Central memory CD8-positive, alpha-beta T cell (primary cell): ENCODE measurements around the gene GIMAP6.
"Not testable (repeated sequence)": the region's sequence is repeated elsewhere in the genome, so short reads cannot be mapped to it uniquely, and the experiment has no call there.

Experiments
- ATAC-seq: fragments of 150-1000 bp; cut with Tn5 transposase; replicated peaks from 2 replicates; pipeline ENCODE4 v1.10.0; 2022; ENCODE audit warnings: mild to moderate bottlenecking, moderate FRiP score, moderate number of reproducible peaks; ENCODE audit not compliant: poor library complexity, severe bottlenecking; ENCODE audit errors: extremely low read depth
- DNase-seq, 2 donors: peaks; one replicate each; pipeline ENCODE4 v3.0.0; 2021; ENCODE audit warnings: low spot score in 2 of 2
- H3K27ac Mint-ChIP-seq: one replicate; pipeline ENCODE4 v1.8.0; 2022; ENCODE audit warnings: low read depth, mild to moderate bottlenecking, moderate library complexity, mixed read lengths
- H3K27me3 Mint-ChIP-seq: one replicate; pipeline ENCODE4 v1.8.0; 2022; ENCODE audit warnings: mixed read lengths
- H3K36me3 Mint-ChIP-seq: one replicate; pipeline ENCODE4 v1.8.0; 2022; ENCODE audit warnings: mild to moderate bottlenecking, moderate library complexity, mixed read lengths; ENCODE audit not compliant: insufficient read depth
- H3K4me1 Mint-ChIP-seq: one replicate; pipeline ENCODE4 v1.8.0; 2022; ENCODE audit warnings: mixed read lengths
- H3K4me3 Mint-ChIP-seq: one replicate; pipeline ENCODE4 v1.8.0; 2022; ENCODE audit warnings: mild to moderate bottlenecking, moderate library complexity, mixed read lengths
- H3K9me3 Mint-ChIP-seq: one replicate; pipeline ENCODE4 v1.8.0; 2022; ENCODE audit warnings: mixed read lengths

GIMAP6 gene

GRCh38 chr7:150631084-150631826 is 930 bp downstream of the GIMAP6 start:
- Mint-ChIP-seq H3K9me3 (peaks cover 4% of the 10 kb centered on the region), H3K36me3 (peaks cover 49% of the 10 kb centered on the region), H3K4me1 (peaks cover 76% of the 10 kb centered on the region), H3K4me3 (peak overlapping the region; percentile 88), H3K27ac (peak overlapping the region; percentile 90), H3K27me3 (no peaks in the 10 kb centered on the region)
- DNase-seq (no peak), ATAC-seq (peak; percentile 65)

DNA sequence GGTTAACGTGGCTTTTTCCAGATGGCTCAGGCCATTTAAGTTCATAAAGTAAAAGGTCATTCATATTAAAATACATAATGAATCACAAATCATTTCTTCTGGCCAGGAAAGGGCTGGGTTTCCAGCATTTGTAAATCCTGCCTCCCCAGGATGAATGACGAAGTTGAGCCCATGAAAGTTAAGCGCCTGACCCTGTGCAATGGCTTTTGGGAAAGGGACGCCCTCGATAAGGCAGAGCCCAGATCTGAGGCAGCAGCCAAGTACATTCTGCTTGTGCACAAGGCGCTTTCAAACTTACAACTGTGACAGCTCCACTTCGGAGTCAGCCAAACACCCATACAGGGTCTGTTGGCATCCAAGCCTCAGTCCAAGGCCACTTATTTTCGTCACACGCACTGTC is 2.8 kb downstream of the GIMAP6 start:
- ATAC-seq (no peak), DNase-seq (no peak)
- peaks cover 74% of the 10 kb centered on the region for H3K4me1 Mint-ChIP-seq
- peaks cover 53% of the 10 kb centered on the region for H3K36me3 Mint-ChIP-seq
- peak overlapping the region; percentile 90 for H3K27ac Mint-ChIP-seq
- H3K4me3 Mint-ChIP-seq: peak overlapping the region; percentile 88
- H3K27me3 Mint-ChIP-seq: no peaks in the 10 kb centered on the region
- no peaks in the 10 kb centered on the region for H3K9me3 Mint-ChIP-seq

DNA sequence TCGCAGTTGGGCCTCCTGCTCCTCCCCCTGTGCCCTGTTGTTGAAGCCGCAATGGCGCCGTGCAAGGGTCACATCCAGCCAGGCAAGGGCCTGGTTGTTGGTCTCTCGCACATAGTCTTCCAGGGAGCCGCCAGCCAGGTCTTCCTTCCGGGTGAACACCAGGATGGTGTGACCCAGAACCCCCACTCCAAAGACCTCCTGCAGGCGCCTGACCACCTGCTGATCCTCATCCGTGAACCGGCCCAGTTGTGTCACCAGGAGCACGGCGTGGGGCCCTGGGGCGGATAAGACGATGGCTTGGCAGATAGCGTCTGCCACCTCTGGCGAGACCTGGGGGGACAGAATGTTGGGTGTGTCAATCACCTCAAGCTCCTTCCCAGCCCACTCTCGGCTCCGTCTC is 4.2 kb downstream of the GIMAP6 start:
- Mint-ChIP-seq H3K4me3 (peak overlapping the region; percentile 88), H3K36me3 (peaks cover 52% of the 10 kb centered on the region), H3K27me3 (no peaks in the 10 kb centered on the region), H3K4me1 (peaks cover 70% of the 10 kb centered on the region), H3K9me3 (no peaks in the 10 kb centered on the region), H3K27ac (peak overlapping the region; percentile 74)
- ATAC-seq (no peak), DNase-seq (no peak)

DNA sequence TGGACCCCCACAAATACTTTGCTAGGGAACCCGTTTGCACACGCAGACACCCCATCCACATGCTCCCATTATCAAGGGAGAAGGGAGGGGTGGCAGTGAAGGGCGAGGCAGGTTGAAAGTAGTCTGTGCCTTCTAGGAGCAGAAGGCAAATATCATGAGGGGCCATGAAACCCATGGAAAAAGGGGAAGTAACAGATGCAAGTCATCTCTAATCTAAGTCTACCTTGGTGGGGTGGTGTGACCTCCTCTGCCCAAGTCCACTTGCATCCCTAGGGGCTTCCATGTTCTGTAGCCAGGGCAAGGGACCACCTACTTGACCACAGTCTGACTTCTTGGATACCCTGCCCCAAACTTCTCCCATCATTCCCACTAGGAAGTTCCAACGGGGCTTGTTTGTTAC is 5.5 kb downstream of the GIMAP6 start:
- Mint-ChIP-seq H3K27ac (peak overlapping the region; percentile 65), H3K36me3 (peaks cover 50% of the 10 kb centered on the region), H3K4me3 (no peak overlapping the region)

GRCh38 chr7:150621376-150621775 is 10.8 kb downstream of the GIMAP6 start:
- Mint-ChIP-seq H3K27ac (no peak overlapping the region), H3K36me3 (peaks cover 11% of the 10 kb centered on the region), H3K4me3 (no peak overlapping the region), H3K27me3 (no peaks in the 10 kb centered on the region), H3K9me3 (no peaks in the 10 kb centered on the region), H3K4me1 (peaks cover 38% of the 10 kb centered on the region)
- DNase-seq (no peak), ATAC-seq (no peak)

More for the DNA sequence above, 5.5 kb downstream of the GIMAP6 start:
- ATAC-seq: no peak
- H3K27me3 Mint-ChIP-seq: no peaks in the 10 kb centered on the region
- no peak for DNase-seq
- H3K9me3 Mint-ChIP-seq: no peaks in the 10 kb centered on the region
- H3K4me1 Mint-ChIP-seq: peaks cover 60% of the 10 kb centered on the region

DNA sequence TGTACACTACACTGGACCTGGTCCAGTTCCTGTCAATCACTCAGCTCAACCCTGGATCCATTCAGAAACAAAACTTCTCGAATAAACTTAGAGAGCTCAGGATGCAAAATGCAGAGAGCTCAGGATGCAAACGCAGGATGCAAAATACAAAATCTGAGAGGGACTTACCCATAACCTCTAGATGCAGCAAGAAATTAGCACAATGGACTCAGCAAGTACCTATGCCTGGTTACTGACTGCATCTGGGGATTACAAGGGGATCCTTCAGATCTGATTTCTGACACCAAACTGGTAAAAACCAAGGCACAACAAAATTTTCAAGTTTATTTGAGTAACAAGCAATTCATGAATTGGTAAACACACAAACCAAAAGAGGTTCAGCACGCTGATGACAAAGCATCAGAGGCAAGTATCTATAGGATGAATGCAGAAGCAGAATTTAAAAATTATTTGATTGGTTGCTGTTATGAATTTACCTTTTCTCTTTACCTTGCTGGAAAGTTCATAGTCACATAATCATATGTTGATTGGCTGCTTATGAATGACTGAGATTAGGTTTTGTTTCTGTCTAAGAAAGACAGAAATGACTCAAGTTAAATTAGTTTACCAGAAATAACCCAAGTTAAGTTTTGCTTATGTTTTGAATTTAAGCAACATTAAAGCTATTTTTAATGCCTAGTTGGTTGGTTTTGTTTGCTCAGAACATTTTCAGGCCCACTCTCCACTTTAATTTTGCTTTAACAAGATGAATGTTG is 11.4 kb downstream of the GIMAP6 start:
- ATAC-seq (no peak), DNase-seq (no peak)
- Mint-ChIP-seq H3K27ac (no peak overlapping the region), H3K4me3 (no peak overlapping the region), H3K4me1 (peaks cover 33% of the 10 kb centered on the region), H3K36me3 (peaks cover 8% of the 10 kb centered on the region), H3K27me3 (no peaks in the 10 kb centered on the region), H3K9me3 (no peaks in the 10 kb centered on the region)

DNA sequence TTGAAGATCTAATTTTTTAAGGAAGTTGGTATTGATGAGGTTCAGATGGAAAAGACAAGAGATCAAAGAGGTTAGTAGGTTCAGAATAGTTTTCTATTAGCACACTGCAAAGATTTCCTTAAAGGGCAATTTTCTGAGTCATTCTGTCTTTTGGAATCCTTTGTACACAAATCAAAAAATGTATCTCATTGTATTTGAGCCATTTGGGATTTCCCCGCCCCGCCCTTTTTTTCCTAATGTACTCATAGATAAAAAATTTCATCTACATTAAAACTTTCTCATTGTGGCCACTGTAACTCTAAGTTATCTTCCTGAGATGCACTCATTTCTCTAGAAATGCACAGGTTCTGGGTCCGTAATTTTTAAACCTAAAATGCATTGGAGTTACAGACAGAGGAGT is 12.1 kb downstream of the GIMAP6 start:
- Mint-ChIP-seq H3K36me3 (peaks cover 5% of the 10 kb centered on the region), H3K27me3 (no peaks in the 10 kb centered on the region), H3K9me3 (no peaks in the 10 kb centered on the region), H3K4me3 (no peak overlapping the region), H3K27ac (no peak overlapping the region), H3K4me1 (peaks cover 29% of the 10 kb centered on the region)
- DNase-seq (no peak), ATAC-seq (no peak)

DNA sequence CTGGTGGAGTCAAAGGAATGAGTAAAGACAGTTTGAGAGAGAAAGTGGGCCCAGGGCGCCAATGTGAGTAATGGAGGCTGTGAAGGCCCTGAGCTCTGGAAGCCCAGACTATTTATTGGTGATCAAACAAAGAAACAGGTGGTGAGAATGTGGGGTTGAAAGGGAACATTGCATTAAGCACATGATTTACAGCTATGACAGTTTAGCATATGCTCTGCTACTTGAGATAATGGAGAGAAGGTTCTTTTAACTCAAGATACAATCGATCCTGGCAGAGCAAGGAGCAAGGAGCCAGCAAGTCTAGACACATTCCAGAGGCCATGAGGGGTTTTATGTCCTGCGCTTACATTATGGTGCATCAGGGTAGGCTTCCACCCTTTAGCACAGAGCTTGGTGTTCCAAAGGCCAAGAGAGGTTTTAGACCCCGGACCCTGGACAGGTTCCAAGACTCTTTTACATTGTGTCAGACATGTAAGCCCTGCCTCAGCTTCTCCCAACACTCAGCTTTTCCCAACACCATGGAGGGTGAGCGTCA is 16.9 kb downstream of the GIMAP6 start:
- H3K27ac Mint-ChIP-seq, H3K36me3 Mint-ChIP-seq, H3K9me3 Mint-ChIP-seq, ATAC-seq, DNase-seq, H3K27me3 Mint-ChIP-seq, H3K4me3 Mint-ChIP-seq: not testable (repeated sequence)
- H3K4me1 Mint-ChIP-seq: peaks cover 43% of the 10 kb centered on the region

DNA sequence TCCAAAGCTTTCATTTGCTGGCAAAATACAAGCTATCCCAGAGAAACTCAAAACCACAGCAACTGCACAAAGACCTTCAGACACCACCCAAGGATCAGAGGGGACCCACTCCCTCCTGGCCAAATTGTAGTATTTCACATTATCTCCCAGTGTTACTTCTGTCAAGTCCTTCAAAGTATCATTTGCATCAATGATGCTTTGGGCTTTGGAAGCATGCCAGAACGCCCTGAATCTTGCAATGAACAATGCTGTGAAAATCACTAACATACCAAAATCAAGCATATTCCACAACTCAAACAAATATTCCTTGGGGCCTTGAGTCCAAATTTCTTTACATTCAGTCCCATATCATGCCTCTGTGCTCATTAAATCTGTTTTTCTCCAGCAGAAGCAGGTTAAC is 17.8 kb downstream of the GIMAP6 start:
- not testable (repeated sequence) for H3K9me3 Mint-ChIP-seq, DNase-seq, ATAC-seq, H3K27me3 Mint-ChIP-seq, H3K27ac Mint-ChIP-seq, H3K4me3 Mint-ChIP-seq, H3K36me3 Mint-ChIP-seq
- peaks cover 43% of the 10 kb centered on the region for H3K4me1 Mint-ChIP-seq

DNA sequence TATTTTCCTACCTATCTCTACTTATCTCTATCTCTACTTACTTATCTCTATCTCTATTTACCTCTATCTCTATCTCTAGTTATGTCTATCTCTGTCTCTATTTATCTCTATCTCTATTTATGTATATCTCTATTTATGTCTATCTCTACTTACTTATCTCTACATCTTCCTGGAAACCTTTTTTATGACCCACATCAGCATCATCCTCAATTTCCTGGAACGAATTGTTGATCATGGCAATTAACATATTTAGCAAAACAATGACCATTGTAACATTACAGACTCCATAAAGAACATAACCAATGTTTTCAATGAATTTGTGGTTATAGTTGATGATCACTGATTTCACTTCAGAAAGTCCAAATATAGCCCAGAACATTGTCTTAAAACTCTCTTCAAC is 18.3 kb downstream of the GIMAP6 start:
- peaks cover 43% of the 10 kb centered on the region for H3K4me1 Mint-ChIP-seq

DNA sequence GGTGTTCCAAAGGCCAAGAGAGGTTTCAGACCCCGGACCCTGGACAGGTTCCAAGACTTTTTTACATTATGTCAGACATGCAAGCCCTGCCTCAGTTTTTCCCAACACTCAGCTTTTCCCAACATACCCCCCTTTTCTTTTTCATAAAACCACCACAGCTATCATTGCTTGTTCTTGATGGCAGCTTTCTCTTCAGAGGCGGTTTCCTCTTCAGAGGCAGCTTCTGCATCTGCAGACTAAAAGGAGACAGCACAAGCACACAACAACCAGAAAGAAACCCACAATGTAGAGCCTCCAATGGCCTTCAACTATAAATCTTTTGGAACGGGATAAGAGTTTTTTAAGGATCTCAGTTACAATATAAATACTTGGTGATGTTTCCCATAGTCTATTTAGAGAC is 19.3 kb downstream of the GIMAP6 start:
- Mint-ChIP-seq H3K27ac (no peak overlapping the region), H3K27me3 (no peaks in the 10 kb centered on the region), H3K36me3 (no peaks in the 10 kb centered on the region), H3K4me3 (no peak overlapping the region), H3K4me1 (peaks cover 53% of the 10 kb centered on the region), H3K9me3 (peaks cover 5% of the 10 kb centered on the region)
- DNase-seq (no peak), ATAC-seq (no peak)

More for the DNA sequence above, 18.3 kb downstream of the GIMAP6 start:
- Mint-ChIP-seq H3K4me3 (no peak overlapping the region), H3K27me3 (no peaks in the 10 kb centered on the region), H3K9me3 (peaks cover 5% of the 10 kb centered on the region), H3K36me3 (peaks cover 2% of the 10 kb centered on the region), H3K27ac (peak overlapping the region; percentile 52)
- no peak for DNase-seq
- no peak for ATAC-seq

DNA sequence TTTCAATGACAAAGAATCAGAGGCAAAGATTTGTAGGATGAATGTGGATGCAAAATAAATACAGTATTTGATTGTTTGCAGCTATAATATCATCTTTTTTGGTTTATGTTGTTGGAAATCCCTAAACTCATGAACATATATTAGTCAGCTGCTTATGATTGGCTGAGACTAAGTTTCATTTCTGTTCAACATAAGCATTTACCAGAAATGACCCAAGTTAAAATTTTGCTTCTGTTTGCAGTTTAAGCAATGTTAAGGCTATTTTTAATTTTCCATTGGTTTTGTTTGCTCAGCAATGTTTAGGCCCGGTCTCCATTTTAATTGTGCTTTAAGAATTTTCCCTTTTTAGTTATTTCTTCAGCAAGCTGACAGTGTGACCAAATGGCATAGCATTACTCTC is 22.0 kb downstream of the GIMAP6 start:
- H3K36me3 Mint-ChIP-seq: peaks cover 2% of the 10 kb centered on the region
- no peaks in the 10 kb centered on the region for H3K27me3 Mint-ChIP-seq
- H3K27ac Mint-ChIP-seq: no peak overlapping the region
- no peak for DNase-seq
- H3K4me3 Mint-ChIP-seq: no peak overlapping the region
- ATAC-seq: no peak
- peaks cover 5% of the 10 kb centered on the region for H3K9me3 Mint-ChIP-seq
- H3K4me1 Mint-ChIP-seq: peaks cover 53% of the 10 kb centered on the region

DNA sequence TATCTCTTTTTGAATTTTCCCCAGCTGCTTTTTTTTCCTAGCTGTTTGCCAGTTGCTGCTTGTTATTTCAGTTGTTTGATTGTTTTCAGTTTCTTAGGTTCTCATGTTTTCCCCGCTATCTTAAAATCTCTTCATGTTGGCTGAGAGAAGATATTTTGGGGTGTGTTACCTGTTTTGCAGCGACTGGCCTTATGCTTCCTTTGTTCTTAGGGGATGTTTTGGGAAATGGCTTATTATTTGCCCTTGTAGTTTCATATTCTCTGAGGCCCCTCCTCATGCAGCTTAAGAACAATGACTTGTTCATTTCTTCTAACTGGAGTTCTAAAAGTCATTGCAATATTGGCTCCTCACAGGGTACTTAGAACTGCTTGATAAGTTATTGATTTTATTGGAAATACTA is 28.6 kb downstream of the GIMAP6 start:
- not testable (repeated sequence) for ATAC-seq, H3K36me3 Mint-ChIP-seq, H3K27ac Mint-ChIP-seq, H3K27me3 Mint-ChIP-seq, H3K9me3 Mint-ChIP-seq, DNase-seq, H3K4me3 Mint-ChIP-seq
- H3K4me1 Mint-ChIP-seq: peaks cover 24% of the 10 kb centered on the region
